ENCODE measurements around the gene ZNF683. TPM values are rescaled to one million over a fixed set of nuclear protein-coding genes. Genes with fewer than 3 reads are reported as not detected.

The ZNF683 gene
- total and polyA plus RNA-seq, 4 donors = 0.17 to 0.55 (median 0.40) TPM; not detected in 1

GRCh38 chr1:26405281-26405915 lies 32.8 kb upstream of the ZNF683 start:
- Histone ChIP-seq H3K4me3 (no peak overlapping the region), H3K9me3 (ENCODE audit: control insufficient read depth in 4 of 4, insufficient read depth in 3 of 4, low read length in 3 of 4) (no peaks in the 10 kb centered on the region), H3K27ac (ENCODE audit: low read depth in 1 of 2, low read length in 1 of 2) (no peak overlapping the region), H3K36me3 (ENCODE audit: control insufficient read depth in 4 of 4, insufficient read depth in 4 of 4, low read length in 4 of 4) (no peaks in the 10 kb centered on the region), H3K4me1 (ENCODE audit: control insufficient read depth in 5 of 5, insufficient read depth in 5 of 5, low read length in 5 of 5) (no peaks in the 10 kb centered on the region), H3K9ac (ENCODE audit: insufficient read depth in 1 of 2, low read length in 2 of 2) (no peak overlapping the region), H3K27me3 (ENCODE audit: control insufficient read depth in 3 of 3, insufficient read depth in 3 of 3, low read length in 2 of 3) (peaks cover 5 to 15% (median 13%) of the 10 kb centered on the region in 3 donors)
- no peak for ATAC-seq (ENCODE audit: insufficient read depth, low FRiP score)
- no peak for TF ChIP-seq CTCF (IDR thresholded peaks at IDR 0.05; ENCODE audit: control extremely low read depth, extremely low read depth)
- WGBS, 2 donors = 74 to 84% methylated on average over 7 of the region's 7 CpGs
- no peak for DNase-seq

- 80 to 95% methylated on average over 2 of the region's 2 CpGs for WGBS, 2 donors
- Histone ChIP-seq H3K4me1 (ENCODE audit: control insufficient read depth in 5 of 5, insufficient read depth in 5 of 5, low read length in 5 of 5) (no peaks in the 10 kb centered on the region), H3K27ac (ENCODE audit: low read depth in 1 of 2, low read length in 1 of 2) (no peak overlapping the region), H3K4me3 (no peak overlapping the region), H3K9me3 (ENCODE audit: control insufficient read depth in 4 of 4, insufficient read depth in 3 of 4, low read length in 3 of 4) (no peaks in the 10 kb centered on the region), H3K27me3 (ENCODE audit: control insufficient read depth in 3 of 3, insufficient read depth in 3 of 3, low read length in 2 of 3) (peaks cover 0 to 8% (median 7%) of the 10 kb centered on the region in 3 donors), H3K36me3 (ENCODE audit: control insufficient read depth in 4 of 4, insufficient read depth in 4 of 4, low read length in 4 of 4) (no peaks in the 10 kb centered on the region), H3K9ac (ENCODE audit: insufficient read depth in 1 of 2, low read length in 2 of 2) (no peak overlapping the region)
- ATAC-seq (ENCODE audit: insufficient read depth, low FRiP score) = no peak
- no peak for TF ChIP-seq CTCF (IDR thresholded peaks at IDR 0.05; ENCODE audit: control extremely low read depth, extremely low read depth)
- no peak for DNase-seq
Observed at GRCh38 chr1:26404641-26405040, 32.1 kb upstream of the ZNF683 start.

GRCh38 chr1:26403656-26404055 lies 31.1 kb upstream of the ZNF683 start:
- ATAC-seq (ENCODE audit: insufficient read depth, low FRiP score) (no peak), DNase-seq (no peak)
- no peaks in the 10 kb centered on the region for H3K9me3 ChIP-seq (ENCODE audit: control insufficient read depth in 4 of 4, insufficient read depth in 3 of 4, low read length in 3 of 4)
- no peak overlapping the region for H3K27ac ChIP-seq (ENCODE audit: low read depth in 1 of 2, low read length in 1 of 2)
- WGBS, 2 donors = 24 to 39% methylated on average over 4 of the region's 4 CpGs
- H3K27me3 ChIP-seq (ENCODE audit: control insufficient read depth in 3 of 3, insufficient read depth in 3 of 3, low read length in 2 of 3) = peaks cover 0 to 1% (median 0%) of the 10 kb centered on the region in 3 donors
- no peak overlapping the region for H3K4me3 ChIP-seq
- H3K4me1 ChIP-seq (ENCODE audit: control insufficient read depth in 5 of 5, insufficient read depth in 5 of 5, low read length in 5 of 5) = no peaks in the 10 kb centered on the region
- TF ChIP-seq CTCF (IDR thresholded peaks at IDR 0.05; ENCODE audit: control extremely low read depth, extremely low read depth) = no peak
- no peaks in the 10 kb centered on the region for H3K36me3 ChIP-seq (ENCODE audit: control insufficient read depth in 4 of 4, insufficient read depth in 4 of 4, low read length in 4 of 4)
- no peak overlapping the region for H3K9ac ChIP-seq (ENCODE audit: insufficient read depth in 1 of 2, low read length in 2 of 2)

GRCh38 chr1:26401891-26402290 lies 29.3 kb upstream of the ZNF683 start:
- 74 to 83% methylated on average over 3 of the region's 3 CpGs for WGBS, 2 donors
- no peaks in the 10 kb centered on the region for H3K36me3 ChIP-seq (ENCODE audit: control insufficient read depth in 4 of 4, insufficient read depth in 4 of 4, low read length in 4 of 4)
- no peaks in the 10 kb centered on the region for H3K9me3 ChIP-seq (ENCODE audit: control insufficient read depth in 4 of 4, insufficient read depth in 3 of 4, low read length in 3 of 4)
- H3K4me1 ChIP-seq (ENCODE audit: control insufficient read depth in 5 of 5, insufficient read depth in 5 of 5, low read length in 5 of 5) = no peaks in the 10 kb centered on the region
- no peaks in the 10 kb centered on the region for H3K27me3 ChIP-seq (ENCODE audit: control insufficient read depth in 3 of 3, insufficient read depth in 3 of 3, low read length in 2 of 3)
- no peak overlapping the region for H3K9ac ChIP-seq (ENCODE audit: insufficient read depth in 1 of 2, low read length in 2 of 2)
- no peak for TF ChIP-seq CTCF (IDR thresholded peaks at IDR 0.05; ENCODE audit: control extremely low read depth, extremely low read depth)
- ATAC-seq (ENCODE audit: insufficient read depth, low FRiP score) (no peak), DNase-seq (no peak)
- H3K27ac ChIP-seq (ENCODE audit: low read depth in 1 of 2, low read length in 1 of 2) = no peak overlapping the region
- H3K4me3 ChIP-seq = no peak overlapping the region

Data from lung (tissue), 12 donors.